SK-N-SH treated with all-trans-retinoic acid at 6 μM for 48 hours (cell line): ENCODE measurements around the gene AIP.

Experiments
- CREB5 ChIP-seq: fragments of 250-450 bp; sonication (Bioruptor Pico); IDR thresholded peaks from 2 replicates; pipeline ENCODE4 v1.5.1; 2020; ENCODE audit warnings: low read depth, mild to moderate bottlenecking, moderate library complexity
- CSDC2 ChIP-seq: fragments of 250-450 bp; sonication (Bioruptor Pico); IDR thresholded peaks from 2 replicates; pipeline ENCODE4 v1.5.0; 2020; ENCODE audit warnings: mild to moderate bottlenecking, moderate library complexity
- POU6F1 ChIP-seq: fragments of 250-450 bp; sonication (Bioruptor Pico); IDR thresholded peaks from 2 replicates; pipeline ENCODE4 v1.8.0; 2021; ENCODE audit warnings: low read depth, mild to moderate bottlenecking, moderate library complexity, borderline replicate concordance
- RARB ChIP-seq: fragments of 250-450 bp; sonication (Bioruptor Pico); IDR thresholded peaks from 2 replicates; pipeline ENCODE4 v1.8.0; 2021; ENCODE audit warnings: mild to moderate bottlenecking, moderate library complexity
- ZC3H10 ChIP-seq: fragments of 250-450 bp; sonication (Bioruptor Pico); IDR thresholded peaks from 2 replicates; pipeline ENCODE4 v1.5.1; 2021; ENCODE audit warnings: mild to moderate bottlenecking, moderate library complexity
- ZFP3 ChIP-seq: fragments of 250-450 bp; sonication (Bioruptor Pico); IDR thresholded peaks from 2 replicates; pipeline ENCODE4 v1.5.0; 2020; ENCODE audit warnings: mild to moderate bottlenecking, moderate library complexity
- ZFP30 ChIP-seq: fragments of 450-650 bp; formaldehyde crosslinking; IDR thresholded peaks from 2 replicates; pipeline ENCODE4 v1.5.0; 2022; ENCODE audit warnings: mild to moderate bottlenecking, moderate library complexity

GRCh38 chr11:67438158-67438902 lies 44.5 kb upstream of the AIP start:
- TF ChIP-seq POU6F1: no peak
- no peak for TF ChIP-seq ZFP30 (CRISPR knock-in tag)
- no peak for TF ChIP-seq ZFP3
- TF ChIP-seq RARB (CRISPR knock-in tag): no peak
- no peak for TF ChIP-seq ZC3H10 (CRISPR knock-in tag)
- no peak for TF ChIP-seq CSDC2 (CRISPR knock-in tag)
- no peak for TF ChIP-seq CREB5
